Stimulated activated CD4-positive, alpha-beta T cell treated with anti-CD3 and anti-CD28 coated beads, Interleukin-1b, Interleukin-23, amount 100 ng/mL, for 24 hours (primary cell): ENCODE data around the gene GRAMD1B.
A peak's percentile ranks its signal among the peaks of the same experiment; 100 is the strongest.
"Not testable (repeated sequence)": the region's sequence is repeated elsewhere in the genome, so short reads cannot be mapped to it uniquely, and the experiment has no call there.

Experiments used
- DNase-seq, 4 experiments: peaks; one replicate each; pipeline ENCODE4 v3.0.0-alpha.2; 2020; ENCODE audit warnings: low read depth in 4 of 4, low spot score in 1 of 4

The GRAMD1B gene

DNA sequence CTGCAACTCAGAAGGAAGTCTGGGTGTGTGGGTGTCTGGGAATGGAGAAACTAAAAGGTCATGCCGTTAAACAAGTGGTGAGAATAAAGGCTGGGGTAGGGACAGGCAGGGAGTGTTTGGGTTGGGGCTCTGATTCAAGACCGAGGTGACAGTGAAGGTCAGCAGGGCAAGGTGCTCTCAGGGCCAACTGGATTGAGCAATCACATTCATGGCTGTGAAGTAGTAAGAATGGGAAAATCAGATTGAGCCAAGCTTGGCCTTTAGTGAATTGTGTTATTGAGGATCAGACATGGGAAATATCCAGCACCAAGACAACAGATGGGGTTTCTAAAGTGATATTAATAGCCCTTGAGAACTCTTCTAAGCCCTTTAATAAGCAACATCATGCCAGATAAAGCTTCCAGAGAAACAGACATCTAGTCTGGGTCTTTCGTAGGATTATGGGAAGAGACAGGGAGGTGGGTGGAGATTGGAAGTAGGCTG, 200.1 kb downstream of the GRAMD1B start:
- no peak for DNase-seq

- DNase-seq, result no peak
Observed at GRCh38 chr11:123640029-123640428, 210.0 kb downstream of the GRAMD1B start.

- peak in 3 of 4 experiments; percentile 20 to 38 (median 21) for DNase-seq
Observed at GRCh38 chr11:123640677-123641494, 210.8 kb downstream of the GRAMD1B start.

DNA sequence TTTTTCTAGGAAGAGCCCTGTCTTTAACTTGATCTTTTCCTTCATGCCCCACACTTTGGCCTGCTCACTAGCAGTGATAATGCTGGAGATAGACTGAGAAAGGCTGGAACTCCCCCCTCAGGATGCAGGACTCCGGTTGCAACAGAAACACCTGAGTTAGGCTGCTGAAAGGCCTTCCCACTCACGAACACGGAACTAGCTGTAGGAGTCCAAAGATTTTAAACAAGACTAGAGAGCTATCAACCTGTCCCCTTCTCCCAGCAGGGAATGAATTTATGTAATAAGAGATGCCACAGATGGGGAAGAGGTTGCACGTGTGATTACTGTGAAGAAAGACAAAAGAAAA, 211.4 kb downstream of the GRAMD1B start:
- DNase-seq, result no peak

GRCh38 chr11:123642435-123642834, 212.4 kb downstream of the GRAMD1B start:
- no peak for DNase-seq

GRCh38 chr11:123645286-123645975, 215.4 kb downstream of the GRAMD1B start:
- no peak for DNase-seq

DNA sequence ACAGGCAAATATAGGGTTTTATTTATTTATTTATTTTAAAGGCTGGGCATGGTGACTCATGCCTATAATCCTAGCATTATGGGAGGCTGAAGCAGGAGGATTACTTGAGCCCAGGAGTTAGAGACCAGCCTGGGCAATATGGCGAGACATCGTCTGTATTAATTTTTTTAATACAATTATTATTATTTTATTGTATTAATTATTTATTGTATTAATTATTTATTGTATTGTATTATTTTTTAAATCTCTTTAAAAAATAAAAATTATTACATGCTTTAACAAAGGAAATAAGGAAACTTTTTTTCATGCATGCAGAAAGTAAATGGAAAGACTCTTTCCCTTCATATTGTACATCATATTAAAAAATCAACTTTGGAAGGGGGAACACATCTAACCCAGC, 220.8 kb downstream of the GRAMD1B start:
- no peak for DNase-seq

DNA sequence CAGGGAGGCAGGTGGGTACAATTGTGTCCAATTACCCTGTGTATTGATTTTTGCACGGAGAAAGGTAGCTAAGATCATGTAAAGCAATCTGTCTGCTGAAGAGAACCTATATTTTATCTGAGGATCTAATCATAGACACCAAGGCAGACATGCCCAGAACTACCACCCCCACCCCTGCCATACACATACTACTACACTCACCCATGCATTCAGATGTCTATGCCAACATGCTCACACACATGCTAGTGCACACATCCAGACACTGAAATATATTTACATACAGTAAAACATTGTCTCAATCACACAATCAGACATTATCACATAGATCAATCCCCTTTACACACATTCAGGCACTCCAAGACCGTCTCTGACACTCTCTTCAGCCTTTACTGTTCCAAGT, 222.5 kb downstream of the GRAMD1B start:
- no peak for DNase-seq

DNA sequence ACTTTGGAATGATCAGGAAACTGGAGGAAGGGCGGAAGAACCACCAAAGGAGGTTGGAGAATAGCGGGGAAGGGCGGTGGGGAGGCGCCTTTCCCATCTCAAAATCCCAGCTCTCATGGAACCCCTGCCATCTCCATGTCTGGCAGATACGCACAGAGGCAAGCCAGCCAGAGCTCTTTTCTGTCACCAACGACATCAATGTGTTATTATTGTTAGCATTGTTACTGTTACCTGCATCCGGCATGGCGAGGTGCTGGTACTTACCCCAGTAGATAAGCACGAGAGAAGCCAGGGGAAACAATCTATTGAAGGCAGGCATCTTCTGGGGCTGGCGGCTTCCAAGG, 223.4 kb downstream of the GRAMD1B start:
- no peak for DNase-seq

GRCh38 chr11:123653827-123654565, 223.9 kb downstream of the GRAMD1B start:
- no peak for DNase-seq

- DNase-seq, result peak in 1 of 4 experiments; percentile 23
Observed at GRCh38 chr11:123654566-123655081, 224.6 kb downstream of the GRAMD1B start, which contains the start of gene SCN3B. Gene SCN3B, minus strand, starts transcription at chr11:123654624. Its CDS starts 823 bp downstream, at chr11:123653801.

- no peak for DNase-seq
Observed at GRCh38 chr11:123659311-123659710, 229.2 kb downstream of the GRAMD1B start.

DNA sequence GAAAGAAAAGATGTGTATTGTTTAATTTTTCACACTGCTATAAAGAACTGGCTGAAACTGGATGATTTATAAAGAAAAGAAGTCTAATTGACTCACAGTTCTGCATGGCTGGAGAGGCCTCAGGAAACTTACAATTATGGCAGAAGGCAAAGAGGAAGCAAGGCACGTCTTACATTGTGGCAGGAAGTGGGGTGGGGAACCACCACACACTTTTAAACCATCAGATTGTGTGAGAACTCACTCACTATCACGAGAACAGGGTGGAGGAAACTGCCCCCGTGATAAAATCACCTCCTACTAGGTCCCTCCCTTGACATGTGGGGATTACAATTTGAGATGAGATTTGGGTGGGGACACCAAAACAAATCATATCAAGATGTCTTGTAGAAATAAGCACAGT, 229.9 kb downstream of the GRAMD1B start:
- DNase-seq, result not testable (repeated sequence)

GRCh38 chr11:123665306-123665705, 235.2 kb downstream of the GRAMD1B start:
- DNase-seq, result no peak

GRCh38 chr11:123670081-123670480, 240.0 kb downstream of the GRAMD1B start:
- no peak for DNase-seq

DNA sequence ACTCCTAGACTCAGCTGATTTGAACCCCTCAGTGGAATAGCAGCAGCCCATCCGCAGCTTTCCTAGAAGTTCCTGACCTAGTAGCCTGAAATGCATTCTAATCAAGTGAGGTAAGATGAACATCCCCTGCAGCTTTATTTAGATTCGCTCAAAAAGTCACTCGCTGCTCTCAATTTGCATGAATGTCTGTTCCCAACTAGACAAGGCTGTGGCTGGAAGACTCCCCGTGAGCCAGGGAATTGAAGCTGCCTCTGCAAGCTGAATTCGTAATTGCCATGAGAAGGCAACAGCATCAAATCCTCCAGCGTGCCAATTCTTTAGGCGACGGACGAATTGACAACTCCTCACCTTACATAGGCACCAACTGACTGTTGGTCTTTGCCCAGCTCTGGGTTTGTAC, 241.5 kb downstream of the GRAMD1B start:
- DNase-seq, result no peak

DNA sequence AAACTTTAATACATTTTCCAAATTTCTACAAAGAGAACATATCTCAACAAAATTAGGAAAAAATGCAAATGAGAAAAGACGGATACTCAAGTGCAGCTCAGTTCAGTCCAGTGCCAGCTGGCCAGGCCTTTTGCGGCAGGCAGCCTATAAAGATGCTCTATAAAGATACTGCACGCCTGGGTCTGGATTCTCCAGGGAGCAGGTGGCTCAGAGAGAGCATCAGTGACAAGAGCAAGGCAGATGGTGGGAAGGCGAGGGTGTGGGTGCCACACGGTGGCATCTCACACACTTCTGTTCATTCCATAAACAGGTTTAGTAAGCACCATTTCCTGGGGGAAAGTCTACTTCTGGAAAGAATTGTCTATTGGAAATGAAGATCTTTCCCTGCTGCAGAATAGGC, 242.5 kb downstream of the GRAMD1B start:
- DNase-seq, result no peak

GRCh38 chr11:123674297-123674696, 244.2 kb downstream of the GRAMD1B start:
- DNase-seq, result no peak
